ENCODE results near the gene LAMB3. TPM values are rescaled to one million over a fixed set of nuclear protein-coding genes. Genes with fewer than 3 reads are reported as not detected.

The LAMB3 gene
- total RNA-seq, 2 experiments from 2014 or later: 0.25 to 0.31 TPM

DNA sequence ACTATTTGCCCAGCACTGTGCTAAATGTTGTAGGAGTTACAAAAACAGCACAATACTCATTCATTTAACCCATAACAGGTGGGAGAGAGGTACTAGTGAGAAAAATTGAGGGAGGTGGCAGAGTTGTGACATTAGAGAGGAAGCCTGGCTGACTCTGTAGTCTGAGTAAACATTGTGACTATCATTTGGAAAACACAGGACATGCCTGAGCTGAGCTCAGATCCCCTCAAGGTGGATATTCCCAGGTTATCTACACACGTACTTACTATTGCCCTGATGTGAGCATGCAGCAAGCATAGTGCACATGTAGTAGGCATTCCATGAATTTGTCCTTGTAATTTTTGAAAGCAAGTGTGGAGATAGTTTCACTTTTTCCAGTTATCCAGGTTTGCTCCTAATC lies 57.8 kb downstream of the LAMB3 start:
- Mint-ChIP-seq H3K36me3 (ENCODE audit: low read depth) (no peaks in the 10 kb centered on the region), H3K27me3 (peaks cover 10% of the 10 kb centered on the region), H3K4me1 (ENCODE audit: low read depth) (no peaks in the 10 kb centered on the region), H3K9me3 (no peaks in the 10 kb centered on the region), H3K4me3 (no peak overlapping the region), H3K27ac (no peak overlapping the region)
- intact Hi-C loops (cut with DNase I, micrococcal nuclease): no loop called here
- Histone ChIP-seq H3K4me1 (ENCODE audit: insufficient read depth, low read length) (no peaks in the 10 kb centered on the region), H3K4me3 (ENCODE audit: low read length) (no peak overlapping the region), H3K27ac (ENCODE audit: low read depth in 1 of 2, low read length in 2 of 2) (no peak overlapping the region), H3K9me3 (ENCODE audit: control insufficient read depth in 1 of 2, insufficient read depth in 1 of 2, low read length in 2 of 2) (peaks cover 0 to 3% of the 10 kb centered on the region in 2 experiments), H3K36me3 (ENCODE audit: insufficient read depth, low read length) (no peaks in the 10 kb centered on the region), H3K27me3 (ENCODE audit: control insufficient read depth in 1 of 2, insufficient read depth in 2 of 2, low read length in 2 of 2) (no peaks in the 10 kb centered on the region)
- ChIA-PET CTCF (interaction anchor here (1.5 kb wide), 1 partner anchor 25 kb away, joined by 3 read pairs; no protein-coding TSS in a partner anchor), POLR2A (no interaction called here)
- no peak for ATAC-seq (ENCODE audit: poor library complexity)
- TF ChIP-seq, protein P1, sequence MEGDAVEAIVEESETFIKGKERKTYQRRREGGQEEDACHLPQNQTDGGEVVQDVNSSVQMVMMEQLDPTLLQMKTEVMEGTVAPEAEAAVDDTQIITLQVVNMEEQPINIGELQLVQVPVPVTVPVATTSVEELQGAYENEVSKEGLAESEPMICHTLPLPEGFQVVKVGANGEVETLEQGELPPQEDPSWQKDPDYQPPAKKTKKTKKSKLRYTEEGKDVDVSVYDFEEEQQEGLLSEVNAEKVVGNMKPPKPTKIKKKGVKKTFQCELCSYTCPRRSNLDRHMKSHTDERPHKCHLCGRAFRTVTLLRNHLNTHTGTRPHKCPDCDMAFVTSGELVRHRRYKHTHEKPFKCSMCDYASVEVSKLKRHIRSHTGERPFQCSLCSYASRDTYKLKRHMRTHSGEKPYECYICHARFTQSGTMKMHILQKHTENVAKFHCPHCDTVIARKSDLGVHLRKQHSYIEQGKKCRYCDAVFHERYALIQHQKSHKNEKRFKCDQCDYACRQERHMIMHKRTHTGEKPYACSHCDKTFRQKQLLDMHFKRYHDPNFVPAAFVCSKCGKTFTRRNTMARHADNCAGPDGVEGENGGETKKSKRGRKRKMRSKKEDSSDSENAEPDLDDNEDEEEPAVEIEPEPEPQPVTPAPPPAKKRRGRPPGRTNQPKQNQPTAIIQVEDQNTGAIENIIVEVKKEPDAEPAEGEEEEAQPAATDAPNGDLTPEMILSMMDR (IDR thresholded peaks at IDR 0.05): no peak
- DNase-seq: no peak

DNA sequence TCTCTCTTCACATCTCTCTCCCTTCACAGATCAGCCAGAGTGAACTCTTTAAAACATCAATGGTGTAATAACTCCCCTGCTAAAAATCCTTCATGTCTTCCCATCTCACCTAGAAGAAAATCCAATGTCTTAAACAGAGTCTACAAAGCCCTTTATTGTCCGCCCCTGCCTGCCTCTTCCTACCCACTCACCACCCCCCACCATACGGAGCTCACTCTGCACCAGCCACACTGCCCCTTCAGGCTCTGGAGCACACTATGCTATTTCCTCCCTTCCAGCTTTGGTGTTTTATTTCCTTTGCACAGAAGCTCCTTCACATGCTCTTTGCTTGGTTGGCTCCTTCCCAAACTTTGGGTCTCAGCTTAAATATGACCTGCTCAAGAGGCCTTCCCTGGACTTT lies 58.5 kb downstream of the LAMB3 start:
- ATAC-seq (ENCODE audit: poor library complexity): no peak
- intact Hi-C loops (cut with DNase I, micrococcal nuclease): no loop called here
- no peaks in the 10 kb centered on the region for H3K4me1 Mint-ChIP-seq (ENCODE audit: low read depth)

DNA sequence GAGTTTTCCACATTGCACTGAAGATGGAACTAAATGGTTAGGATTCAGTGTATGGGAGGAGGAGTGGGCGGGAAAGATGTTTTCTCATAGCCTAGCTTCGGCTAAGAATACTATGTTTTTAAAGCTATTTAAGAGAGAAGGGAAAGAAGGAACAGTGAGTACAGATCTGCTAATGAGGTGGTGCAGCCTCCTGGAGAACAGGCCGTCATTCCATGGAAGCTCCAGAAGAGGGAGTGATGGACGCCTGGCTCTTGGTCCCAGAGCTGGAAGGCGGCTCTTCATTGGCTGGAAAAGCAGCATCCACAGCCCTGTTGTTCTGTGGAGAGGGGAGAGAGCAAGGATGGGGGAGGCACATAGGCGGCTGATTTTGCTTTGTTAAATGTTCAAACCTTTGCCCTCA lies 61.8 kb downstream of the LAMB3 start:
- Mint-ChIP-seq H3K4me3 (no peak overlapping the region), H3K4me1 (ENCODE audit: low read depth) (no peaks in the 10 kb centered on the region), H3K27me3 (peaks cover 24% of the 10 kb centered on the region), H3K36me3 (ENCODE audit: low read depth) (no peaks in the 10 kb centered on the region), H3K27ac (no peak overlapping the region), H3K9me3 (no peaks in the 10 kb centered on the region)
- ATAC-seq (ENCODE audit: poor library complexity): no peak
- ChIA-PET CTCF (no interaction called here), POLR2A (no interaction called here)
- Histone ChIP-seq H3K36me3 (ENCODE audit: insufficient read depth, low read length) (no peaks in the 10 kb centered on the region), H3K4me1 (ENCODE audit: insufficient read depth, low read length) (peaks cover 7% of the 10 kb centered on the region), H3K4me3 (ENCODE audit: low read length) (no peak overlapping the region), H3K27ac (ENCODE audit: low read depth in 1 of 2, low read length in 2 of 2) (no peak overlapping the region), H3K9me3 (ENCODE audit: control insufficient read depth in 1 of 2, insufficient read depth in 1 of 2, low read length in 2 of 2) (peaks cover 0 to 4% of the 10 kb centered on the region in 2 experiments), H3K27me3 (ENCODE audit: control insufficient read depth in 1 of 2, insufficient read depth in 2 of 2, low read length in 2 of 2) (peaks cover 8 to 12% of the 10 kb centered on the region in 2 experiments)
- TF ChIP-seq, protein P1 (IDR thresholded peaks at IDR 0.05): no peak
- intact Hi-C loops (cut with DNase I, micrococcal nuclease): no loop called here
- DNase-seq: no peak

More for the DNA sequence above, 58.5 kb downstream of the LAMB3 start:
- Mint-ChIP-seq H3K36me3 (ENCODE audit: low read depth) (no peaks in the 10 kb centered on the region), H3K27ac (no peak overlapping the region), H3K9me3 (no peaks in the 10 kb centered on the region), H3K27me3 (peaks cover 8% of the 10 kb centered on the region), H3K4me3 (no peak overlapping the region)
- Histone ChIP-seq H3K27ac (ENCODE audit: low read depth in 1 of 2, low read length in 2 of 2) (no peak overlapping the region), H3K9me3 (ENCODE audit: control insufficient read depth in 1 of 2, insufficient read depth in 1 of 2, low read length in 2 of 2) (peaks cover 0 to 3% of the 10 kb centered on the region in 2 experiments), H3K4me3 (ENCODE audit: low read length) (no peak overlapping the region), H3K36me3 (ENCODE audit: insufficient read depth, low read length) (no peaks in the 10 kb centered on the region), H3K4me1 (ENCODE audit: insufficient read depth, low read length) (no peaks in the 10 kb centered on the region), H3K27me3 (ENCODE audit: control insufficient read depth in 1 of 2, insufficient read depth in 2 of 2, low read length in 2 of 2) (no peaks in the 10 kb centered on the region)
- CTCF ChIA-PET: no interaction called here
- no peak for DNase-seq
- POLR2A ChIA-PET: no interaction called here
- TF ChIP-seq, protein P1 (IDR thresholded peaks at IDR 0.05): no peak
